Measurements from ENCODE around the gene HIRIP3. TPM values are rescaled to one million over a fixed set of nuclear protein-coding genes. Genes with fewer than 3 reads are reported as not detected.

HIRIP3 gene
- polyA plus RNA-seq, 3 donors: 3.3 to 4.8 (median 3.7) TPM

DNA sequence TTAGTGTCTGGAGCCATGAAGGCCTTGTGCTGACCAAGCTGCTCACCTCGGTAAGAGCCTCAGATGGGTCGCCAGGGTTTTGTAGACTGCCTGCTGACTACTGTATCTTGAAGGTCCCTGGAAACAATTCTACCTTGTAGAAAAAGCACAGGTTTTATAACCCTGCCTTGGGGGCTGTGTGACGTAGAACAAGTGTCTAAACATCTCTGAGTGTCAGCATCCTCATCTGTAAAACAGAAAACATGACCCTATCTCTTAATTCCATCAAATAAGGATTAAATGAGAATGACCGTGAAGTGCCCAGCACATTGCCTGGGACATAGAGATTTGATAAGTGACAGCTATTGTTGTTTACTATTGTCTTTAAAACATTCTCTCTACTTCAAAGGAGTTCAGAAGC is 27.2 kb downstream of the HIRIP3 start:
- H3K9me3 Mint-ChIP-seq: peaks cover 0 to 5% (median 0%) of the 10 kb centered on the region in 7 donors
- Histone ChIP-seq H3K79me2 (ENCODE audit: insufficient read depth, low read length) (peaks cover 3% of the 10 kb centered on the region), H3K4me1 (ENCODE audit: control insufficient read depth in 1 of 2, insufficient read depth in 2 of 2, low read length in 2 of 2) (peaks cover 10 to 15% of the 10 kb centered on the region in 2 donors), H3K4me3 (replicated peaks in 1 of 3; ENCODE audit: low read depth in 2 of 3, low read length in 3 of 3) (no peak overlapping the region), H3K36me3 (replicated peaks in 1 of 2; ENCODE audit: control insufficient read depth in 1 of 2, insufficient read depth in 2 of 2, low read length in 2 of 2) (peaks cover 32 to 49% of the 10 kb centered on the region in 2 donors), H2AFZ (ENCODE audit: insufficient read depth, low read depth, low read length, poor library complexity, severe bottlenecking) (no peak overlapping the region), H3K27me3 (ENCODE audit: control insufficient read depth in 2 of 2, insufficient read depth in 2 of 2, low read length in 2 of 2) (no peaks in the 10 kb centered on the region), H3K9me3 (replicated peaks in 1 of 2; ENCODE audit: control insufficient read depth in 1 of 2, insufficient read depth in 1 of 2, low read length in 2 of 2) (no peaks in the 10 kb centered on the region), H4K20me1 (ENCODE audit: insufficient read depth, low read length) (peaks cover 10% of the 10 kb centered on the region), H3K9ac (ENCODE audit: insufficient read depth, low read length, poor library complexity, severe bottlenecking) (no peak overlapping the region), H3K4me2 (replicated peaks; ENCODE audit: extremely low read depth, low read length, poor library complexity, severe bottlenecking) (no peak overlapping the region), H3K27ac (ENCODE audit: low read depth in 1 of 2, low read length in 2 of 2) (no peak overlapping the region)
- no CpG with 5 or more reads among the region's 4 CpGs for WGBS (ENCODE audit: insufficient coverage)
- H3K4me3 Mint-ChIP-seq: no peak overlapping the region
- H3K36me3 Mint-ChIP-seq: peaks cover 39 to 69% of the 10 kb centered on the region in 2 donors
- TF ChIP-seq, protein P1, sequence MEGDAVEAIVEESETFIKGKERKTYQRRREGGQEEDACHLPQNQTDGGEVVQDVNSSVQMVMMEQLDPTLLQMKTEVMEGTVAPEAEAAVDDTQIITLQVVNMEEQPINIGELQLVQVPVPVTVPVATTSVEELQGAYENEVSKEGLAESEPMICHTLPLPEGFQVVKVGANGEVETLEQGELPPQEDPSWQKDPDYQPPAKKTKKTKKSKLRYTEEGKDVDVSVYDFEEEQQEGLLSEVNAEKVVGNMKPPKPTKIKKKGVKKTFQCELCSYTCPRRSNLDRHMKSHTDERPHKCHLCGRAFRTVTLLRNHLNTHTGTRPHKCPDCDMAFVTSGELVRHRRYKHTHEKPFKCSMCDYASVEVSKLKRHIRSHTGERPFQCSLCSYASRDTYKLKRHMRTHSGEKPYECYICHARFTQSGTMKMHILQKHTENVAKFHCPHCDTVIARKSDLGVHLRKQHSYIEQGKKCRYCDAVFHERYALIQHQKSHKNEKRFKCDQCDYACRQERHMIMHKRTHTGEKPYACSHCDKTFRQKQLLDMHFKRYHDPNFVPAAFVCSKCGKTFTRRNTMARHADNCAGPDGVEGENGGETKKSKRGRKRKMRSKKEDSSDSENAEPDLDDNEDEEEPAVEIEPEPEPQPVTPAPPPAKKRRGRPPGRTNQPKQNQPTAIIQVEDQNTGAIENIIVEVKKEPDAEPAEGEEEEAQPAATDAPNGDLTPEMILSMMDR (IDR thresholded peaks at IDR 0.05): no peak
- peaks cover 0 to 3% (median 2%) of the 10 kb centered on the region in 3 donors for H3K27me3 Mint-ChIP-seq (ENCODE audit: low read depth in 3 of 3)
- H3K27ac Mint-ChIP-seq: no peak overlapping the region
- no peak for DNase-seq
- H3K4me1 Mint-ChIP-seq: peaks cover 11% of the 10 kb centered on the region
- intact Hi-C loops (cut with micrococcal nuclease): no loop called here

DNA sequence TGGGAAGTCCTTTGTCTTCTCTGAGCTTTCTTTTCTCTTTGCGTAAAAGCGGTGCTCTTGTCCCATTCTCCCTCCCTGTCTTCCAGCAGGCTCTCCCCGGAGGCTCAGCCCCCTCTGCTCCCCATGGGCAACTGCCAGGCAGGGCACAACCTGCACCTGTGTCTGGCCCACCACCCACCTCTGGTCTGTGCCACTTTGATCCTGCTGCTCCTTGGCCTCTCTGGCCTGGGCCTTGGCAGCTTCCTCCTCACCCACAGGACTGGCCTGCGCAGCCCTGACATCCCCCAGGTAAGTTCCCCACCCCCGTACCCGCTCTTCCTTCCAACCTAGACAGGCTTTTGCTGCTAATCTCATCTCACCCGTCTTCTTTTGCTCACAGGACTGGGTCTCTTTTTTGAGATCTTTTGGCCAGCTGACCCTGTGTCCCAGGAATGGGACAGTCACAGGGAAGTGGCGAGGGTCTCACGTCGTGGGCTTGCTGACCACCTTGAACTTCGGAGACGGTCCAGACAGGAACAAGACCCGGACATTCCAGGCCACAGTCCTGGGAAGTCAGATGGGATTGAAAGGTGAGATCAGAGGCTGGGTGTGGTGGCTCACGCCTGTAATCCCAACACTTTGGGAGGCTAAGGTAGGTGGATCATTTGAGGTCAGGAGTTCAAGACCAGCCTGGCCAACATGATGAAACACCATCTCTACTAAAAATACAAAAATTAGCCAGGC is 32.2 kb downstream of the HIRIP3 start:
- peaks cover 18% of the 10 kb centered on the region for H3K4me1 Mint-ChIP-seq
- peak overlapping the region; percentile 92 for H2AFZ ChIP-seq (ENCODE audit: insufficient read depth, low read depth, low read length, poor library complexity, severe bottlenecking)
- peaks cover 15 to 18% of the 10 kb centered on the region in 2 donors for H3K4me1 ChIP-seq (ENCODE audit: control insufficient read depth in 1 of 2, insufficient read depth in 2 of 2, low read length in 2 of 2)
- H3K36me3 Mint-ChIP-seq: peaks cover 18 to 30% of the 10 kb centered on the region in 2 donors
- WGBS (ENCODE audit: insufficient coverage): 90% methylated on average over 13 of the region's 14 CpGs
- H3K4me2 ChIP-seq (replicated peaks; ENCODE audit: extremely low read depth, low read length, poor library complexity, severe bottlenecking): peak overlapping the region; percentile 98
- TF ChIP-seq, protein P1 (IDR thresholded peaks at IDR 0.05): no peak
- intact Hi-C loops (cut with micrococcal nuclease): loop anchor here (5.0 kb wide), 1 partner anchor 36 kb away; the partner anchor contains the start of gene KCTD13 (in 2 of the 2)
- H3K27ac Mint-ChIP-seq: peak overlapping the region; percentile 88 to 98 (median 96)
- no peak for DNase-seq
- H3K9me3 ChIP-seq (replicated peaks in 1 of 2; ENCODE audit: control insufficient read depth in 1 of 2, insufficient read depth in 1 of 2, low read length in 2 of 2): no peaks in the 10 kb centered on the region
- peak overlapping the region; percentile 85 to 92 for H3K27ac ChIP-seq (ENCODE audit: low read depth in 1 of 2, low read length in 2 of 2)
- peaks cover under 1% of the 10 kb centered on the region for H4K20me1 ChIP-seq (ENCODE audit: insufficient read depth, low read length)
- peaks cover 12 to 18% of the 10 kb centered on the region in 2 donors for H3K36me3 ChIP-seq (replicated peaks in 1 of 2; ENCODE audit: control insufficient read depth in 1 of 2, insufficient read depth in 2 of 2, low read length in 2 of 2)
- H3K9ac ChIP-seq (ENCODE audit: insufficient read depth, low read length, poor library complexity, severe bottlenecking): peak overlapping the region; percentile 80
- H3K4me3 Mint-ChIP-seq: peak overlapping the region; percentile 95 to 96
- peaks cover 8% of the 10 kb centered on the region for H3K79me2 ChIP-seq (ENCODE audit: insufficient read depth, low read length)
- peak overlapping the region; percentile 87 to 93 (median 91) for H3K4me3 ChIP-seq (replicated peaks in 1 of 3; ENCODE audit: low read depth in 2 of 3, low read length in 3 of 3)
- no peaks in the 10 kb centered on the region for H3K9me3 Mint-ChIP-seq
- peaks cover 2 to 3% (median 2%) of the 10 kb centered on the region in 3 donors for H3K27me3 Mint-ChIP-seq (ENCODE audit: low read depth in 3 of 3)
- no peaks in the 10 kb centered on the region for H3K27me3 ChIP-seq (ENCODE audit: control insufficient read depth in 2 of 2, insufficient read depth in 2 of 2, low read length in 2 of 2)
